Neuron (in vitro differentiated cells): Measurements from ENCODE around the gene CCDC78.

Source experiments
- H2AFZ ChIP-seq: one replicate; pipeline ENCODE4 v1.6.1; 2013; ENCODE audit warnings: low read depth, mild to moderate bottlenecking, inconsistent platforms, low read length, moderate library complexity
- H3K27me3 ChIP-seq: one replicate; pipeline ENCODE4 v1.6.1; 2013; ENCODE audit warnings: low read length; ENCODE audit not compliant: insufficient read depth
- H3K36me3 ChIP-seq: one replicate; pipeline ENCODE4 v1.6.1; 2013; ENCODE audit warnings: low read length; ENCODE audit not compliant: insufficient read depth
- H3K4me1 ChIP-seq: one replicate; pipeline ENCODE4 v1.6.1; 2013; ENCODE audit warnings: low read length; ENCODE audit not compliant: insufficient read depth
- H3K4me3 ChIP-seq: 2 replicates; pipeline ENCODE4 v1.5.1; 2013; ENCODE audit warnings: mild to moderate bottlenecking, low read length, moderate library complexity
- H3K9me3 ChIP-seq: one replicate; pipeline ENCODE4 v1.6.1; 2013; ENCODE audit warnings: low read length

Gene CCDC78

DNA sequence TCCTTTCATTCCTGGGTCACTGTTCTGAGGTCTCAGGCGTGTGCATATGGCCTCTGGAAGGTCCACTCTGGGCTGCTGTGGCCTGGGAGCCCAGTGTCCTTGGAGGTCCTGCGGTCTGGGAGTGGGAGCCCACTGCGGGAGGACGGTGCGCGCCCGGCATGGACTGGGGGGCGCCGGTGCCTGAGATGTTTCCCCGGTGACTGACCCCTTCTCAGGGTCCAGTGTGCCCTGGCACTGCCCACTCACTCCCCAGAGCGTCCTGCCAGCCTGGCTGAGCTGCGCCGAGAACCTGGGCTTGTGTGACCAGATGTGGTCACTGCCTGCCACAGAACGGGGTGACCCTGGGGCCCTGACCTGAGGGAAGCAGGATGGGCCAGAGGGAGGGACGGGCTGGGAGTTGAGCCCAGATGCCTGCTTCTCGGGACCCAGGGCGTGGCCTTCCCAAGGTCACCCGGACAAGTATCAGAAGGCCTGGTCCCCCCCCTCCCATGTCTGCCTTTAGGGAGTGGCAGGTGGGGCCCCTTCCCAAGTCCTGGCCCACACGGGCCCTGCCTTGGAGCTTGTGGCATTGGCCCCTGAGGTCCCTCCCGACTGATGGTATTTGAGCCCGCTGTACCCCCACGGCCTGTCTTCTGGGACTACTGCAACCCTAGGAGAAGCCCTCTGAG, 51.9 kb downstream of the CCDC78 start:
- peaks cover 50% of the 10 kb centered on the region for H3K36me3 ChIP-seq
- H2AFZ ChIP-seq: no peak overlapping the region
- no peaks in the 10 kb centered on the region for H3K9me3 ChIP-seq
- H3K4me1 ChIP-seq: no peaks in the 10 kb centered on the region
- no peaks in the 10 kb centered on the region for H3K27me3 ChIP-seq
- no peak overlapping the region for H3K4me3 ChIP-seq

GRCh38 chr16:673399-673991, 52.7 kb downstream of the CCDC78 start:
- Histone ChIP-seq H3K9me3 (no peaks in the 10 kb centered on the region), H3K27me3 (no peaks in the 10 kb centered on the region), H3K4me1 (peaks cover 8% of the 10 kb centered on the region), H2AFZ (no peak overlapping the region), H3K4me3 (no peak overlapping the region), H3K36me3 (peaks cover 52% of the 10 kb centered on the region)

DNA sequence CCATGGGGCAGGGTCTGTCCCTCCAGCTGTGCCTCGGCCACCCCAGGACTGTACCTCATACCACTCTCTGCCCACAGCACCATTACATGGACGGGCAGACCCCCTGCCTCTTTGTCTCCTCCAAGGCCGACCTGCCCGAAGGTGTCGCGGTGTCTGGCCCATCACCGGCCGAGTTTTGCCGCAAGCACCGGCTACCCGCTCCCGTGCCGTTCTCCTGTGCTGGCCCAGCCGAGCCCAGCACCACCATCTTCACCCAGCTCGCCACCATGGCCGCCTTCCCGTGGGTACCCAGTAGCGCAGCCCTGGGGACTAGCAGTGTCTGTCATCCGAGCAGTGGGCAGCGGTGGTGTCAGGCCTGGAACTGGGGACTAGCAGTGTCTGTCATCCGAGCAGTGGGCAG, 53.4 kb downstream of the CCDC78 start:
- Histone ChIP-seq H3K36me3 (peaks cover 52% of the 10 kb centered on the region), H3K9me3 (no peaks in the 10 kb centered on the region), H2AFZ (no peak overlapping the region), H3K4me3 (no peak overlapping the region), H3K4me1 (peaks cover 8% of the 10 kb centered on the region), H3K27me3 (no peaks in the 10 kb centered on the region)
